ENCODE results near the gene CHAT. TPM values are rescaled to one million over a fixed set of nuclear protein-coding genes. Genes with fewer than 3 reads are reported as not detected.
A peak's percentile ranks its signal among the peaks of the same experiment; 100 is the strongest.

The CHAT gene
- total RNA-seq, 4 donors from 2014 or later = not detected

DNA sequence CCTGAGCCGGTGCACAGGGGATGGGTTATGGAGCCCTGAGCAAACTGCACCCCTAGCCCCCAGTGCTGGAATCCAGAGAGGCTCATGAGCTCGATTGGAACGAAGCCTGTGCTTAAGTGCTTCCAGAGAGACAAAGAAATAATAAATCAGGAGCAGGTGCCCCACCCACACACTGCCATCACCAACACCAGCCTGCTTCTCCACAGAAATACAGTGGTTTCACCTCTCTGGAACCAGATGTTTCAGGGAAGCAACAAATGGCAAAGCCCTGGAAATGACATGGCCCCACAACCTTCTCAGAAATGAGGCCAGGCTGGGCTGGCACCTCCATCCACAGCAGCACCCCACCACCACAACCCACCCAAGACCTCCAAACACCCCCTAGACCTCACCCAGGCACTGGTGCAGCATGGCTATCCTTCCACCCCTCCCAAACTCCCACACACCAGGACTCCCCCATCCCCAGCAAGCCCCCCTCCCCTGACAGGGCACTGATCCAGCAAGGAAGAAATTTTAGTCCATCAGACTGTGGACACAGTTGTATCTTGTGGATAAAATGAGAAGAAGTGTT lies 7.8 kb upstream of the CHAT start:
- Histone ChIP-seq H3K4me3 (no peak overlapping the region), H3K4me1 (peaks cover 0 to 12% of the 10 kb centered on the region in 2 donors), H3K27me3 (peaks cover 0 to 28% of the 10 kb centered on the region in 2 donors), H3K27ac (no peak overlapping the region), H3K9me3 (no peaks in the 10 kb centered on the region), H3K36me3 (no peaks in the 10 kb centered on the region)
- intact Hi-C loops (cut with DNase I; ENCODE audit: low total_unique reads) = no loop called here
- peak in 1 of 2 donors; percentile 8 for DNase-seq
- no peak for TF ChIP-seq POLR2A (IDR thresholded peaks at IDR 0.05)
- TF ChIP-seq, protein P1, sequence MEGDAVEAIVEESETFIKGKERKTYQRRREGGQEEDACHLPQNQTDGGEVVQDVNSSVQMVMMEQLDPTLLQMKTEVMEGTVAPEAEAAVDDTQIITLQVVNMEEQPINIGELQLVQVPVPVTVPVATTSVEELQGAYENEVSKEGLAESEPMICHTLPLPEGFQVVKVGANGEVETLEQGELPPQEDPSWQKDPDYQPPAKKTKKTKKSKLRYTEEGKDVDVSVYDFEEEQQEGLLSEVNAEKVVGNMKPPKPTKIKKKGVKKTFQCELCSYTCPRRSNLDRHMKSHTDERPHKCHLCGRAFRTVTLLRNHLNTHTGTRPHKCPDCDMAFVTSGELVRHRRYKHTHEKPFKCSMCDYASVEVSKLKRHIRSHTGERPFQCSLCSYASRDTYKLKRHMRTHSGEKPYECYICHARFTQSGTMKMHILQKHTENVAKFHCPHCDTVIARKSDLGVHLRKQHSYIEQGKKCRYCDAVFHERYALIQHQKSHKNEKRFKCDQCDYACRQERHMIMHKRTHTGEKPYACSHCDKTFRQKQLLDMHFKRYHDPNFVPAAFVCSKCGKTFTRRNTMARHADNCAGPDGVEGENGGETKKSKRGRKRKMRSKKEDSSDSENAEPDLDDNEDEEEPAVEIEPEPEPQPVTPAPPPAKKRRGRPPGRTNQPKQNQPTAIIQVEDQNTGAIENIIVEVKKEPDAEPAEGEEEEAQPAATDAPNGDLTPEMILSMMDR (IDR thresholded peaks at IDR 0.05) = no peak

DNA sequence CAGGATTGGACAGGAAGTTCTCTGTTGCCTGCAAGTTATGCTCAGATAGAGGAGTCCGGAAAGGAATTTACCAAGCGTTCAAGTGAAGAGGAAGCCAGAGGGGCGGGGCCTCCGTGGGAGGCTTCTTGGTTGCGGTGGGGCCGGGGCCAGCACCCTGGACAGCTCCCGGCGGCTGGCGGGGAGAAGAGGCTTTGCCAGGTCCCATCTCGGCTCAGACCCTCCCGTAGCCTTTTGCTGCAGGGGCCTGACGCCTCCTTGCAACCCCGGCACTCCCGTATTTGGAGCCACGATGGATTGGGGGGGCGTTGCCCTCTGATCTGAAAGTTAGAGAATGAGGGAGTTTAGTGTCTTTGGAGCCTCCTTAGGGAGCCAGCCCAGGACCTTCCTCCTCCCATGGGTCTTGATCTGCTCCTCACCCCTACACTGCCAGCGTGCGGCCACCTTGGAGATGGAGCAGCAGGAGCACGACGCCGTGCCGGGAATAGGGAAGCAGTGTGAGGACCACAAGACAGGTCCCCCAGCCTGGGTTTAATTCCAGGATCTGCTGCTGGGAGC lies 6.8 kb upstream of the CHAT start:
- Histone ChIP-seq H3K27ac (no peak overlapping the region), H3K36me3 (no peaks in the 10 kb centered on the region), H3K4me3 (no peak overlapping the region), H3K4me1 (peaks cover 0 to 15% of the 10 kb centered on the region in 2 donors), H3K27me3 (peaks cover 0 to 37% of the 10 kb centered on the region in 2 donors), H3K9me3 (no peaks in the 10 kb centered on the region)
- no peak for TF ChIP-seq POLR2A (IDR thresholded peaks at IDR 0.05)
- TF ChIP-seq, protein P1 (IDR thresholded peaks at IDR 0.05) = no peak
- DNase-seq = no peak
- intact Hi-C loops (cut with DNase I; ENCODE audit: low total_unique reads) = no loop called here

DNA sequence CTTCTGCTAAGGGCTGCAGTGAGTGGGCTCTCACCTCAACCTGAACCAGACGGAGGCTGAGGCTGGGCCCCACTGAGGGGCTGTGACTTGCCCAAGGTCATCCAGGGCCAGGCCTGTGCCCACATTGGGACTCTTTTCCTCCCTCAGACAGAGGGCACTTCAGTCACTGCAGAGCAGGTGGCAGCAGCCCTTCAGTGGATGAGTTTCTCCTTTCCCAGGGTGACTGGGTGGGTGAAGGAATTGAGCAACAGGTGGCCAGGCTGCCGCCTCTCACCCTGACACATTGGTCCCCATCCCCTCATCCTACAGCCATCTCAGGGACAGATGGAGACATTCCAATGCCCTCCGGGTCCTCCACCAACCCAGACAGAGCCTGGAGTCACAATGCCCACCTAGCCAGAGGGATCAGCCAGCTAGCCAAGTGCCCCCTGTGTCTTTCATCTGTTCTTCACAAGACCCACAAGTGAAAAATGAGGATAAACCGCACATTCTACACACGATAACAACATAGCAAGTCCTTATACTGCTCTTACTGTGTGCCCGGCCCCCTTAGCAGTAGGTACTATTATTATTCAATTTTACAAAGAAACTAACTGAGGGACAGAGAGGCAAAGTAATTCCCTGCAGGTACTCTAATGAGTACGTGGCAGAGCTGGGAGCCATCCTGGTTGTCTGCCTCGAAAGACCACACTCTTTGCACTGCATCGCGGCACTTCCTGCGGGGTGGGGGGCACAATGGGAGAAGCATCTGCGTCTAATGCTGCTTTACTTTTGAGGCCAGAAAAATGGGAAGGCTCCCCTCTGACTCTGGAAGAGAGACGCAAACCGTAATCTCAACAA lies 5.5 kb upstream of the CHAT start:
- no peak for DNase-seq

DNA sequence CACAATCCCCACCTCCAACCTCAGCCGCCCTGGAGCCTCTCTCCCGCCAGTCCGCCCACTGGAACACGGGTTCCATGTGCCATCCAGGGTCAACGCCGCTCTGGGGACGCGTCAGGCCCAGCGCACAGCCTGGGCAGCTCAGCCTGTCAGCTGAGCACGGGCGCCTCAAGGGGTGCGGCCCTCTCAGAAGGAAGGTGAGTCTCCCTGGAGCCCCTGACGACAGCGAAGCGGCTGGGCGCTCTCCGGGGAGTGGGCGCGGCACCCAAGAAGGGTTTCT lies 4.9 kb upstream of the CHAT start:
- TF ChIP-seq, protein P1 (IDR thresholded peaks at IDR 0.05) = no peak
- no peak for TF ChIP-seq POLR2A (IDR thresholded peaks at IDR 0.05)
- peaks cover 0 to 49% of the 10 kb centered on the region in 2 donors for H3K27me3 ChIP-seq
- H3K9me3 ChIP-seq = no peaks in the 10 kb centered on the region
- intact Hi-C loops (cut with DNase I; ENCODE audit: low total_unique reads) = no loop called here
- peaks cover 0 to 15% of the 10 kb centered on the region in 2 donors for H3K4me1 ChIP-seq
- no peak overlapping the region for H3K27ac ChIP-seq
- no peak overlapping the region for H3K4me3 ChIP-seq
- H3K36me3 ChIP-seq = no peaks in the 10 kb centered on the region
- DNase-seq = no peak

More for the DNA sequence above, 5.5 kb upstream of the CHAT start:
- H3K9me3 ChIP-seq = no peaks in the 10 kb centered on the region
- H3K4me3 ChIP-seq = no peak overlapping the region
- peaks cover 0 to 15% of the 10 kb centered on the region in 2 donors for H3K4me1 ChIP-seq
- H3K27ac ChIP-seq = no peak overlapping the region
- H3K36me3 ChIP-seq = no peaks in the 10 kb centered on the region
- intact Hi-C loops (cut with DNase I; ENCODE audit: low total_unique reads) = no loop called here
- TF ChIP-seq, protein P1 (IDR thresholded peaks at IDR 0.05) = no peak
- TF ChIP-seq POLR2A (IDR thresholded peaks at IDR 0.05) = no peak
- H3K27me3 ChIP-seq = peaks cover 0 to 47% of the 10 kb centered on the region in 2 donors
